ENCODE data around the gene OBSCN.
"Not testable (repeated sequence)": the region's sequence is repeated elsewhere in the genome, so short reads cannot be mapped to it uniquely, and the experiment has no call there.

The OBSCN gene

GRCh38 chr1:228188249-228188648 is 19.6 kb upstream of the OBSCN start:
- DNase-seq: not testable (repeated sequence)

- DNase-seq: no peak
Measured at GRCh38 chr1:228190182-228190581, 17.7 kb upstream of the OBSCN start.

GRCh38 chr1:228190778-228191177 is 17.1 kb upstream of the OBSCN start:
- DNase-seq: no peak

GRCh38 chr1:228194436-228194835 is 13.4 kb upstream of the OBSCN start:
- DNase-seq: no peak

- DNase-seq: no peak
Measured at GRCh38 chr1:228194921-228195812, 12.7 kb upstream of the OBSCN start.

GRCh38 chr1:228197555-228198147 is 10.2 kb upstream of the OBSCN start:
- no peak for DNase-seq

GRCh38 chr1:228198977-228199590 is 8.8 kb upstream of the OBSCN start:
- no peak for DNase-seq

- no peak for DNase-seq
Measured at GRCh38 chr1:228204958-228205357, 2.9 kb upstream of the OBSCN start.

GRCh38 chr1:228205526-228206436 is 2.1 kb upstream of the OBSCN start:
- DNase-seq: no peak

GRCh38 chr1:228206582-228207351 is 1.1 kb upstream of the OBSCN start:
- no peak for DNase-seq

GRCh38 chr1:228207381-228207810 is 448 bp upstream of the OBSCN start:
- no peak for DNase-seq

- DNase-seq: no peak
Measured at GRCh38 chr1:228208831-228209551, 1.1 kb downstream of the OBSCN start.

GRCh38 chr1:228209657-228210056 is 1.8 kb downstream of the OBSCN start:
- DNase-seq: no peak

GRCh38 chr1:228210076-228210651 is 2.3 kb downstream of the OBSCN start:
- DNase-seq: no peak

- no peak for DNase-seq
Measured at GRCh38 chr1:228210712-228211530, 3.1 kb downstream of the OBSCN start.

GRCh38 chr1:228211531-228212414 is 3.9 kb downstream of the OBSCN start:
- no peak for DNase-seq

GRCh38 chr1:228212415-228212965 is 4.6 kb downstream of the OBSCN start:
- DNase-seq: no peak

All from activated CD4-positive, alpha-beta T cell treated with anti-CD3 and anti-CD28 coated beads for 48 hours (primary cell).